OCI-LY1 (cell line): ENCODE measurements around the gene ROPN1L.
A peak's percentile ranks its signal among the peaks of the same experiment; 100 is the strongest.

Source experiments
- H2AFZ ChIP-seq: fragments of 200-600 bp; sonication (generic), shearing (Covaris generic); 2 replicates; pipeline ENCODE4 v1.6.0; 2014; ENCODE audit warnings: antibody characterized with exemption, mild to moderate bottlenecking, low read length
- H3F3A ChIP-seq: fragments of 200-600 bp; sonication (generic), shearing (Covaris generic); 2 replicates; pipeline ENCODE4 v1.6.0; 2014; ENCODE audit warnings: mild to moderate bottlenecking, antibody characterized with exemption, low read length, moderate library complexity; ENCODE audit not compliant: insufficient read depth
- H3K27ac ChIP-seq: fragments of 200-600 bp; sonication (generic); 2 replicates; pipeline ENCODE4 v1.5.1; 2014; ENCODE audit warnings: low read length, mixed run types, mild to moderate bottlenecking, low read depth; ENCODE audit not compliant: poor library complexity, severe bottlenecking
- H3K27me3 ChIP-seq: fragments of 200-600 bp; sonication (generic); 2 replicates; pipeline ENCODE4 v1.6.0; 2014; ENCODE audit warnings: antibody characterized with exemption, mild to moderate bottlenecking, low read length, moderate library complexity; ENCODE audit not compliant: insufficient read depth
- H3K36me3 ChIP-seq: fragments of 200-600 bp; sonication (generic); 2 replicates; pipeline ENCODE4 v1.6.1; 2014; ENCODE audit warnings: mild to moderate bottlenecking, antibody characterized with exemption, low read length, moderate library complexity, mixed read lengths; ENCODE audit not compliant: insufficient read depth
- H3K4me1 ChIP-seq: fragments of 200-600 bp; sonication (generic); 2 replicates; pipeline ENCODE4 v1.5.1; 2014; ENCODE audit warnings: mild to moderate bottlenecking, low read length, moderate library complexity; ENCODE audit not compliant: insufficient read depth, severe bottlenecking
- H3K4me2 ChIP-seq: fragments of 200-600 bp; sonication (generic), shearing (Covaris generic); 2 replicates; pipeline ENCODE4 v1.6.1; 2014; ENCODE audit warnings: low read length
- H3K4me3 ChIP-seq: fragments of 200-600 bp; sonication (generic); 2 replicates; pipeline ENCODE4 v1.5.1; 2014; ENCODE audit warnings: low read length, low read depth, mild to moderate bottlenecking, mixed read lengths; ENCODE audit not compliant: poor library complexity, severe bottlenecking
- H3K79me2 ChIP-seq: fragments of 200-600 bp; shearing (Covaris generic); 2 replicates; pipeline ENCODE4 v1.6.1; 2016; ENCODE audit warnings: mixed run types, low read length, mixed read lengths; ENCODE audit not compliant: insufficient read depth
- H3K9ac ChIP-seq: fragments of 200-600 bp; sonication (generic), shearing (Covaris generic); 2 replicates; pipeline ENCODE4 v1.6.1; 2014; ENCODE audit warnings: mild to moderate bottlenecking, low read length, mixed read lengths
- H3K9me2 ChIP-seq: fragments of 200-600 bp; sonication (generic), shearing (Covaris generic); 2 replicates; pipeline ENCODE4 v1.6.1; 2014; ENCODE audit warnings: low read depth, mild to moderate bottlenecking, low read length, mixed read lengths
- H3K9me3 ChIP-seq: fragments of 200-600 bp; shearing (Covaris generic); 2 replicates; pipeline ENCODE4 v1.6.1; 2014; ENCODE audit warnings: low read length, mixed read lengths
- H4K20me1 ChIP-seq: fragments of 200-600 bp; sonication (generic), shearing (Covaris generic); 2 replicates; pipeline ENCODE4 v1.6.0; 2016; ENCODE audit warnings: mild to moderate bottlenecking, low read length; ENCODE audit not compliant: insufficient read depth
- EZH2 ChIP-seq: fragments of 200-600 bp; sonication (generic), shearing (Covaris generic); IDR thresholded peaks from 2 replicates; pipeline ENCODE4 v1.8.0; 2017; ENCODE audit warnings: borderline replicate concordance, mixed run types, mild to moderate bottlenecking, antibody characterized with exemption, low read length, moderate library complexity, mixed read lengths
- TF ChIP-seq, protein P1 (sequence below): fragments of 200-600 bp; sonication (generic), shearing (Covaris generic); IDR thresholded peaks from 2 replicates; pipeline ENCODE4 v1.5.1; 2017; ENCODE audit warnings: mild to moderate bottlenecking, antibody characterized with exemption, low read length, moderate library complexity, mixed read lengths

Gene ROPN1L

DNA sequence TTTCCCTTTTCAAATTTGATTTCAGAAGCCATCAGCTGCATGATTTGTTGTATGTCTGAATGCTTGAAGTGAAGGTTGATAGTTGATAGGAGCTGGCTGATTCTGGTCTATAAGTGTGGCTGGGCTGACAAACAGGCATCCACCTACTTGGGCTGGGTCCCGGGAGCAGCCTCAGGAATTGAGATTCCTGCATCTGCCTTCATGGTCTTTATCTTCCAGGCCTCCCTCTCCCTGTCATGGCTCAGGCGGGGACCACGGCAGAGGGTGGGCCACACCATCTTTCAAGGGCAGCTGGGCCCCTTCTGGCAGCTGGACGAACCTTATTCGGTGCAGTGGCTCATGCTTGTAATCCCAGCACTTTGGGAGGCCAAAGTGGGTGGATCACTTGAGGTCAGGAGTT lies 55.9 kb downstream of the ROPN1L start:
- Histone ChIP-seq H3K27ac (no peak overlapping the region), H3K79me2 (no peaks in the 10 kb centered on the region), H4K20me1 (no peaks in the 10 kb centered on the region), H3K4me3 (no peak overlapping the region), H3K4me2 (no peak overlapping the region), H3F3A (no peaks in the 10 kb centered on the region), H2AFZ (no peak overlapping the region), H3K36me3 (no peaks in the 10 kb centered on the region; the same call in 1 of the 2 replicates), H3K9me3 (peaks cover 10% of the 10 kb centered on the region), H3K27me3 (no peaks in the 10 kb centered on the region), H3K9me2 (no peaks in the 10 kb centered on the region), H3K9ac (no peak overlapping the region), H3K4me1 (no peaks in the 10 kb centered on the region)
- TF ChIP-seq, protein P1, sequence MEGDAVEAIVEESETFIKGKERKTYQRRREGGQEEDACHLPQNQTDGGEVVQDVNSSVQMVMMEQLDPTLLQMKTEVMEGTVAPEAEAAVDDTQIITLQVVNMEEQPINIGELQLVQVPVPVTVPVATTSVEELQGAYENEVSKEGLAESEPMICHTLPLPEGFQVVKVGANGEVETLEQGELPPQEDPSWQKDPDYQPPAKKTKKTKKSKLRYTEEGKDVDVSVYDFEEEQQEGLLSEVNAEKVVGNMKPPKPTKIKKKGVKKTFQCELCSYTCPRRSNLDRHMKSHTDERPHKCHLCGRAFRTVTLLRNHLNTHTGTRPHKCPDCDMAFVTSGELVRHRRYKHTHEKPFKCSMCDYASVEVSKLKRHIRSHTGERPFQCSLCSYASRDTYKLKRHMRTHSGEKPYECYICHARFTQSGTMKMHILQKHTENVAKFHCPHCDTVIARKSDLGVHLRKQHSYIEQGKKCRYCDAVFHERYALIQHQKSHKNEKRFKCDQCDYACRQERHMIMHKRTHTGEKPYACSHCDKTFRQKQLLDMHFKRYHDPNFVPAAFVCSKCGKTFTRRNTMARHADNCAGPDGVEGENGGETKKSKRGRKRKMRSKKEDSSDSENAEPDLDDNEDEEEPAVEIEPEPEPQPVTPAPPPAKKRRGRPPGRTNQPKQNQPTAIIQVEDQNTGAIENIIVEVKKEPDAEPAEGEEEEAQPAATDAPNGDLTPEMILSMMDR = no peak
- no peak for TF ChIP-seq EZH2

DNA sequence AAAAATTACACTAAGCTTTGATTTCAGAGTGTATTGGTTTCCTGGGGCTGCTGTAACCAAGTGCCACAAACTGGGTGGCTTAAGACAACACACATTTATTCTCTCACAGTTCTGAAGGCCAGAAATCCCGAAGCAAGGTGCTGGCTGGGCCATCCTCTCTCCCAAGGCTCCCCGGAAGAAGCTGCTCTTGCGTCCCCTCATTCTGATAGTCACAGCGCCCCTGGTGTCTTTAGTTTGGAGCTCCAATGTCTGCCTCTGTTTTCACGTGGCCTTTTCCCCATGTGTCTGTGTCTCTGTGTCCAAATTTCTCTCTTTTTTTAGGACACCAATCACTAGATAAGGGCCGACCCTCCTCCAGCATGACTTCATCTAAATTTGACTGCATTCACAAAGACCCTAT lies 56.7 kb downstream of the ROPN1L start:
- no peak overlapping the region for H3K27ac ChIP-seq
- H3K4me2 ChIP-seq = no peak overlapping the region
- TF ChIP-seq, protein P1 = 0 out of 2 replicates have a peak, but pooled peaks have one; percentile 28
- no peak for TF ChIP-seq EZH2
- H2AFZ ChIP-seq = no peak overlapping the region
- H3K4me1 ChIP-seq = no peaks in the 10 kb centered on the region
- H3K79me2 ChIP-seq = no peaks in the 10 kb centered on the region
- H3K4me3 ChIP-seq = no peak overlapping the region
- no peaks in the 10 kb centered on the region for H3K9me2 ChIP-seq
- H4K20me1 ChIP-seq = no peaks in the 10 kb centered on the region
- H3K9ac ChIP-seq = no peak overlapping the region
- H3K9me3 ChIP-seq = peaks cover 10% of the 10 kb centered on the region
- H3K27me3 ChIP-seq = no peaks in the 10 kb centered on the region
- H3F3A ChIP-seq = no peaks in the 10 kb centered on the region
- H3K36me3 ChIP-seq = no peaks in the 10 kb centered on the region; the same call in 1 of the 2 replicates

DNA sequence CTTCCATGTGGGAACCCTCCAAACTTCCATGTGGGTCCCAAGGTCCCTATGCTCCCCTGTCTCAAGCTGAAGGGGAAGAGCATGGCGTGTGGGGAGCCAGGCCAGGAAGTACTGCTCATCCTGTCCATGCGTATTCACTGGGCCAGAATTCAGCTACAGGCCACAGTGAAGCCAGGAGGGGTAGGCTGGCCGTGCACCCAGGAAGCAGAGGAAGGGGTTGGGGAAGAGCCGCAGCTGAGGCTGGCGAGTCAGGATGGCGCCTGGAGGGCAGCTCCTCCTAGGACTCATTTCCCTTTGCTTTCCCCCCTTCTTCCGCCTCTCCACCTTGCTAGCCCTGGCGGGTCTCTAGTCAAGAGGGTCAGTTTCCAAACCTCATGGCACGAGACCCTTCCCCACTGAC lies 57.4 kb downstream of the ROPN1L start:
- Histone ChIP-seq H3K36me3 (no peaks in the 10 kb centered on the region; the same call in 1 of the 2 replicates), H3K9me2 (no peaks in the 10 kb centered on the region), H3K27ac (no peak overlapping the region), H3K9me3 (peaks cover 10% of the 10 kb centered on the region), H3K4me2 (no peak overlapping the region), H3F3A (no peaks in the 10 kb centered on the region), H4K20me1 (no peaks in the 10 kb centered on the region), H3K9ac (no peak overlapping the region), H2AFZ (no peak overlapping the region), H3K4me3 (no peak overlapping the region), H3K79me2 (no peaks in the 10 kb centered on the region), H3K4me1 (no peaks in the 10 kb centered on the region), H3K27me3 (no peaks in the 10 kb centered on the region)
- TF ChIP-seq EZH2 = no peak
- TF ChIP-seq, protein P1 = no peak
